Coronary artery (tissue), 2 donors: ENCODE results near the gene TSPAN4.

Experiments used
- DNase-seq: peaks from one replicate; pipeline ENCODE4 v3.0.0-alpha.2; 2017; ENCODE audit warnings: low spot score
- H3K27ac ChIP-seq, 2 donors: fragments of 200-600 bp; sonication (generic); one replicate each; pipeline ENCODE4 v1.5.1; 2016 to 2019
- H3K4me3 ChIP-seq: fragments of 200-600 bp; sonication (generic); 2 replicates; pipeline ENCODE4 v1.5.1; 2016; ENCODE audit warnings: mild to moderate bottlenecking, moderate library complexity
- TF ChIP-seq, protein P1 (sequence below): fragments of 200-600 bp; sonication (generic); IDR thresholded peaks from one replicate; pipeline ENCODE4 v1.5.1; 2019; ENCODE audit warnings: antibody characterized with exemption

The TSPAN4 gene

DNA sequence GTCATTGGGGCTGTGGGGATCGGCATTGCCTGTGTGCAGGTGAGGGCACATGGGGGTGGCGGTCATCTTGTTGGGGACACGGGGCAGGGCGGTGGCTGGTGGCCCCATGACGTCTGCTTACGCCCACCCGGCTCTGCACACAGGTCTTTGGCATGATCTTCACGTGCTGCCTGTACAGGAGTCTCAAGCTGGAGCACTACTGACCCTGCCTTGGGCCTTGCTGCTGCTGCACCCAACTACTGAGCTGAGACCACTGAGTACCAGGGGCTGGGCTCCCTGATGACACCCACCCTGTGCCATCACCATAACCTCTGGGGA lies 4.7 kb upstream of the TSPAN4 start:
- TF ChIP-seq, protein P1, sequence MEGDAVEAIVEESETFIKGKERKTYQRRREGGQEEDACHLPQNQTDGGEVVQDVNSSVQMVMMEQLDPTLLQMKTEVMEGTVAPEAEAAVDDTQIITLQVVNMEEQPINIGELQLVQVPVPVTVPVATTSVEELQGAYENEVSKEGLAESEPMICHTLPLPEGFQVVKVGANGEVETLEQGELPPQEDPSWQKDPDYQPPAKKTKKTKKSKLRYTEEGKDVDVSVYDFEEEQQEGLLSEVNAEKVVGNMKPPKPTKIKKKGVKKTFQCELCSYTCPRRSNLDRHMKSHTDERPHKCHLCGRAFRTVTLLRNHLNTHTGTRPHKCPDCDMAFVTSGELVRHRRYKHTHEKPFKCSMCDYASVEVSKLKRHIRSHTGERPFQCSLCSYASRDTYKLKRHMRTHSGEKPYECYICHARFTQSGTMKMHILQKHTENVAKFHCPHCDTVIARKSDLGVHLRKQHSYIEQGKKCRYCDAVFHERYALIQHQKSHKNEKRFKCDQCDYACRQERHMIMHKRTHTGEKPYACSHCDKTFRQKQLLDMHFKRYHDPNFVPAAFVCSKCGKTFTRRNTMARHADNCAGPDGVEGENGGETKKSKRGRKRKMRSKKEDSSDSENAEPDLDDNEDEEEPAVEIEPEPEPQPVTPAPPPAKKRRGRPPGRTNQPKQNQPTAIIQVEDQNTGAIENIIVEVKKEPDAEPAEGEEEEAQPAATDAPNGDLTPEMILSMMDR = no peak
- H3K4me3 ChIP-seq = no peak overlapping the region
- H3K27ac ChIP-seq = peak overlapping the region in 1 of 2 donors; percentile 68
- no peak for DNase-seq

DNA sequence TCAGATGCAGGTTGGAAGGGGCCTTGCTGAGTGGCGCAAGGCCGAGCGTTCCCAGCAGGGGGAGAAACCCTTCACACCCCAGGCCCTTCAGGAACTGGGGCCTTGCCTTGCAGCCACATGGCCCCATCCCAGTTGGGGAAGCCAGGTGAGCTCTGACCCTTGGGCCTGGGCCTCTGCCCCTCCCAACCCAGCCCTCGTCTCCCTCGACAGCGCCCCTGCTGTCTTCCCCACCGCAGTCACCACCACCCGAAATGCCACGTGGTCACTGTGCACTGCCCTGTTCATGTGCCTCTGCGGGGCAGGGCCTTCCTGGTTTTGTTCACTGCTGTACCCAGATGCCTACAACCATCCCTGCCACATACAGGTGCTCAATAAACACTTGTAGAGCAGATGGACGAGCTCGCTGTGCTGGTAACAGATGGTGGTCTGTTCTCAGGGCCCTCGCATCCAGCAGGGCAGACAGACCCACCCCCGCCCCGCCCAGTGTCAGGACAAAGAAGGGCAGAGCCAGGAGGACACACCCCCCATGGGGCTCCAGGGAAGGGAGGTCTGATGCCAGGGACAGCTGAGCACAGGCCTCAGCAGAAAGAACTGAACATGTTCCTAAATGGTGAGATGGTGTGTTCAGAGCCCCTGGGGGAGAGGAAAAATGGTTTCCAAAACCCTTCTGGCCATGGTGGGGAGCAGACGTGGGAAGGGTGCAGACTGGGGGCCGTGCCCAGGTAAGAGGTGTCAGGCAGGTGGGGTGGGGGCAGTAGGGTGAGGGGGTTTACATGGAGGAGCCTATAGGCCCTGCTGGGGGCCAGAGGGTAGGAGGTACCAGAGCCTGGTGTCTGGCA lies 4.0 kb upstream of the TSPAN4 start:
- Histone ChIP-seq H3K4me3 (no peak overlapping the region), H3K27ac (peak overlapping the region in 1 of 2 donors; percentile 68)
- TF ChIP-seq, protein P1 = no peak
- DNase-seq = no peak

DNA sequence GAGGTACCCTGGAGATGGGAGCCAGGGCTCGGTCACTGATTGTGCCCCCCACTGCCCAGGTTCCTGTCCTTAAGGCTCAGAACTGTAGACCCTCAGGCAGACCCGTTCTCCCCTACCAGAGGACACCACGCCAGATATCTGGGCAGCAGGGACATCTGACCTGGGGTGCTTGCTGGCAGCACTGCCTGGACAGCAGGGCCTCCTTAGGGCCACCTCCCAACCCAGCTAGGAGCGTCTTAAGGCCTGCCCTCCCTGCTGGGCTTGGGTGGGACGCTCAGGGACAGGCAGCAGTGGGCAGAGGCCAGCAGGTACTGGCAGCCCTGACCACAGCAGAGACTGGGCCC lies 3.4 kb upstream of the TSPAN4 start:
- Histone ChIP-seq H3K27ac (peak overlapping the region in 1 of 2 donors; percentile 68), H3K4me3 (no peak overlapping the region)
- TF ChIP-seq, protein P1 = no peak
- no peak for DNase-seq

DNA sequence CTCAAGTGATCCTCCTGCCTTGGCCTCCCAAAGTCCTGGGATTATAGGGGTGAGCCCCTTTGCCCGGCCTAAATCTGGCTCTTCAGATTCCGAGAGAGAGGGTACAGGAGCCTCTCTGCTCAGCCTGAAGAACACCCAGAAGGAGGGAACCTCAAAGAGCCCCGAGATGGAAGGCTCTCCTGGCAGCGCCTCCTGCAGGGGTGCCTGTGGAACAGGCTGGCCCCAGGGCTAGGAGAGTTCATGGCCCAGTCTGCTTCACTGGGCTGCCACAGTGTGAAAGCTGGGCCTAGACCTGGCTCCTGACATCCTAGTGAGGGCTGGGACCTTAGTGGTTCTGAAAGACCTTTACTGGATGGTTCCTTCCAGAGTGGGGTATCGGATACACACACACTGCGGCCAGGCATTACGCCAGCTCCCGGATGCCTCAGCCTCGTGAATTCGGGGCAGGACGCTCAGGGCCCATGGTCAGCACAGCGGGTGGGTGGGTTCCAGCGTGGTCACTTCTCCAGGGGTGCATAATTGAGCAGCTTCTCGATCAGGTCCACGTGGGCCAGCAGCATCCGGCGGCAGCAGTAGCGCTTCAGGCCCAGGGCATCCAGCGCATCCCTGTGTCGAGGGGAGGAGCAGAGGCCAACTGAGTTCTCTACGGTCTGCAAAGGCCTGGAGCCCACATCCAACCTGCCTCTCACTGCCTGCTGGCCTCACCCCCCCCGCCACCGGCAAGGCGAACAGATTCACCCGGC lies 2.6 kb upstream of the TSPAN4 start:
- Histone ChIP-seq H3K4me3 (peak overlapping the region; percentile 92), H3K27ac (no peak overlapping the region)
- no peak for DNase-seq
- TF ChIP-seq, protein P1 = no peak

DNA sequence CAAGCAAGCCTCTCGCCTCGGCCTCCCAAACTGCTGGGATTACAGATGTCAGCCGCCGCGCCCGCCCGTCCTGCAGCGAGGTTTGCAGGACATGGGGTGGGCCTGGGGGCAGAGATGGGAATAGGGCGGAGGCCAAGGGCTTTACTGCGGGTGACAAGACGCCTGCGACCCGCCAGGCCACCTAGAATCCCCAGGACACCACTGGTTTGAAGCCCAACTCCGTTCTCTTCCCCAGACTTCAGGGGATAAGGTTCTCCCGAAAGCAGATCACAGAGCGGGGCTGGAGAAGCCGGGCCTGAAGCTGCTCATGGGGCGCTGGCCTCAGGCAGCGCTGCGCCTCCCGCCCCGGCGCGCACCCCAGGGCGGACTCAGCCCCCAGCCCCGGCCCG lies 677 bp upstream of the TSPAN4 start:
- TF ChIP-seq, protein P1 = no peak

DNA sequence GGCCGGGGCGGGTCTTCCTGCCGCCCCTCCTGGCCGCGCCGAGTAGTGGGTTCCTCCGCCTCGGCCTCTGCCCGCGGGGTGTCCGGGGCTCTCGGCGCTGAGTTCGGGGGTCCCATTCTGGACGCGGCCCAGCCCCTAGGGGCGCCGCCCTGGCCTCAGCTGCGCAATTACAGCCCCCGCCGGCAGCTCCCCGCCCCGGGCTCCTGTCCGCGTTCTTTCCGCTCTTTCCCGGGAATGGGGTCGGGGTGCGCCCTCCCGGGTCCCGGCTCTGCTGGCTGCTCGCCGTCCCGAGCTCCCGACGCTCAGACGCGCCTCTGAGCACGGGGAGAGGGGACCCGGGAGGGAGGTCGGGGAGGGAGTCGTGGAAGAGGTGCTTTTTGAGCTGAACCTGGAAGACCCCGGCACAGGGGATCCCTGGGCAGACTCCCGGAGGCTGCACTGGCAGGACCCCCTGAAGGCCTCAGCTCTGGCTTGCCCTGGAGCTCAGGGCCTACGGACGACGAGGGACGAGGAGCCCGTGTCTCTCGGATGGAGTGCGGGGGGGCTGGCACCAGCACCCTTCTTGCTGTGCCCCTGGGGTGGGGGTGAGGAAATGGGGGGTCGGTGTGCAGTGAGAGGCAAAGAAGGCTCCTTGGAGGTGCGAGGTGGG lies 558 bp downstream of the TSPAN4 start:
- DNase-seq = no peak
- peak overlapping the region; percentile 92 to 96 for H3K27ac ChIP-seq
- peak overlapping the region; percentile 92 for H3K4me3 ChIP-seq
- TF ChIP-seq, protein P1 = no peak

More for the DNA sequence above, 677 bp upstream of the TSPAN4 start:
- no peak for DNase-seq
- peak overlapping the region; percentile 92 for H3K4me3 ChIP-seq
- peak overlapping the region; percentile 92 to 96 for H3K27ac ChIP-seq
